H1 (cell line): ENCODE results near the gene SFT2D1. TPM values are rescaled to one million over a fixed set of nuclear protein-coding genes. Genes with fewer than 3 reads are reported as not detected.

ENCODE experiments used
- CTCF ChIA-PET: fragments of 300-600 bp; sonication (Branson Sonifier 250); formaldehyde crosslinking; loops from one replicate; lab custom pipeline; 2021; ENCODE audit not compliant: partially characterized antibody; lab: Charles Lee
- POLR2A ChIA-PET: fragments of 300-600 bp; sonication (Branson Sonifier 250); formaldehyde crosslinking; loops from one replicate; lab custom pipeline; 2021; ENCODE audit warnings: inconsistent platforms; ENCODE audit not compliant: partially characterized antibody; lab: Charles Lee
- DNase-seq, 2 experiments: peaks; one replicate each; pipeline versions ENCODE4 v3.0.0 to v3.0.0-alpha.2; 2010 to 2022; ENCODE audit warnings: low spot score in 2 of 2, low read depth in 1 of 2, mixed read lengths in 1 of 2
- FAIRE-seq: peaks from 2 replicates; lab custom pipeline; 2011; peaks lifted over from hg19 to GRCh38; lab: Jason Lieb, UNC
- H2AFZ ChIP-seq: 2 replicates; pipeline ENCODE4 v1.8.1; 2012; ENCODE audit warnings: low read length, inconsistent platforms
- H2AK5ac ChIP-seq: 2 replicates; pipeline ENCODE4 v1.6.1; 2013; ENCODE audit warnings: low read depth, low read length
- H2BK120ac ChIP-seq: replicated peaks from 2 replicates; pipeline ENCODE3; 2013; ENCODE audit warnings: low read depth, low read length, inconsistent platforms
- H2BK12ac ChIP-seq: 2 replicates; pipeline ENCODE4 v1.6.1; 2013; ENCODE audit warnings: low read depth, low read length
- H2BK15ac ChIP-seq: 2 replicates; pipeline ENCODE4 v1.6.1; 2013; ENCODE audit warnings: low read length
- H2BK20ac ChIP-seq: 2 replicates; pipeline ENCODE4 v1.6.1; 2013; ENCODE audit warnings: low read length
- H2BK5ac ChIP-seq: 2 replicates; pipeline ENCODE4 v1.6.1; 2013; ENCODE audit warnings: low read depth, low read length
- H3K14ac ChIP-seq: 2 replicates; pipeline ENCODE4 v1.6.1; 2013; ENCODE audit warnings: inconsistent platforms; ENCODE audit not compliant: insufficient read length
- H3K18ac ChIP-seq: 2 replicates; pipeline ENCODE4 v1.6.1; 2013; ENCODE audit warnings: low read length; ENCODE audit errors: extremely low read depth
- H3K23ac ChIP-seq: 2 replicates; pipeline ENCODE4 v1.6.1; 2013; ENCODE audit warnings: inconsistent platforms; ENCODE audit not compliant: insufficient read length
- H3K23me2 ChIP-seq: 2 replicates; pipeline ENCODE4 v1.6.1; 2013; ENCODE audit warnings: low read depth, low read length
- H3K27ac ChIP-seq: 2 replicates; pipeline ENCODE4 v1.6.1; 2011; ENCODE audit warnings: low read depth, low read length, inconsistent platforms
- H3K27me3 ChIP-seq, 4 experiments: replicated peaks in 1 of 4; 1 replicate in 1 of 4; 2 replicates in 3 of 4; pipeline versions ENCODE4 v1.6.1 to v1.8.1; 2011 to 2013; ENCODE audit warnings: low read length in 3 of 4, mild to moderate bottlenecking in 3 of 4, inconsistent platforms in 2 of 4, mixed read lengths in 2 of 4, moderate library complexity in 1 of 4; ENCODE audit not compliant: control insufficient read depth in 3 of 4, insufficient read depth in 3 of 4; ENCODE audit errors: extremely low read depth in 1 of 4
- H3K36me3 ChIP-seq, 4 experiments: 2 replicates each; pipeline versions ENCODE4 v1.6.1 to v1.8.1; 2011 to 2013; ENCODE audit warnings: mild to moderate bottlenecking in 4 of 4, low read length in 3 of 4, moderate library complexity in 2 of 4, control low read depth in 1 of 4, inconsistent platforms in 1 of 4; ENCODE audit not compliant: insufficient read depth in 4 of 4, control insufficient read depth in 2 of 4
- H3K4ac ChIP-seq: replicated peaks from 2 replicates; pipeline ENCODE3; 2013; ENCODE audit warnings: low read length, low read depth, mixed read lengths, inconsistent platforms; ENCODE audit not compliant: insufficient read length
- H3K4me1 ChIP-seq, 4 experiments: replicated peaks in 1 of 4; 1 replicate in 1 of 4; 2 replicates in 3 of 4; pipeline versions ENCODE4 v1.6.1 to v1.8.1; 2011 to 2013; ENCODE audit warnings: low read length in 3 of 4, inconsistent platforms in 2 of 4, mixed read lengths in 1 of 4; ENCODE audit not compliant: insufficient read depth in 4 of 4, control insufficient read depth in 3 of 4
- H3K4me2 ChIP-seq, 2 experiments: 2 replicates each; pipeline versions ENCODE4 v1.6.1 to v1.8.1; 2011 to 2013; ENCODE audit warnings: low read depth in 2 of 2, low read length in 2 of 2, control low read depth in 1 of 2, inconsistent platforms in 1 of 2, mild to moderate bottlenecking in 1 of 2; ENCODE audit not compliant: insufficient read depth in 1 of 2
- H3K4me3 ChIP-seq, 4 experiments: fragments of 200-600, 300-600 bp in 1 of 4; sonication (generic), shearing (Covaris generic), sonication (Bioruptor Twin) in 1 of 4; 2 replicates each; pipeline versions ENCODE4 v1.5.1 to v1.8.1; 2011 to 2016; ENCODE audit warnings: low read length in 4 of 4, low read depth in 3 of 4, control low read depth in 2 of 4, inconsistent platforms in 2 of 4, mild to moderate bottlenecking in 2 of 4, mixed read lengths in 1 of 4, moderate library complexity in 1 of 4; ENCODE audit not compliant: insufficient read depth in 2 of 4; ENCODE audit errors: extremely low read depth in 1 of 4
- H3K56ac ChIP-seq: replicated peaks from 2 replicates; pipeline ENCODE3; 2013; ENCODE audit warnings: low read depth, mild to moderate bottlenecking, mixed read lengths, low read length, inconsistent platforms; ENCODE audit not compliant: insufficient read length
- H3K79me1 ChIP-seq: 2 replicates; pipeline ENCODE4 v1.6.1; 2013; ENCODE audit warnings: low read depth, low read length, control low read depth
- H3K79me2 ChIP-seq, 2 experiments: 2 replicates each; pipeline versions ENCODE4 v1.6.1 to v1.8.1; 2012 to 2013; ENCODE audit warnings: low read length in 2 of 2, mild to moderate bottlenecking in 2 of 2, inconsistent platforms in 1 of 2; ENCODE audit not compliant: insufficient read depth in 2 of 2, control insufficient read depth in 1 of 2
- H3K9ac ChIP-seq, 4 experiments: replicated peaks in 1 of 4; 1 replicate in 1 of 4; 2 replicates in 3 of 4; pipeline versions ENCODE4 v1.6.1 to v1.8.1; 2011 to 2013; ENCODE audit warnings: low read depth in 3 of 4, low read length in 3 of 4, control low read depth in 2 of 4, mild to moderate bottlenecking in 2 of 4, moderate library complexity in 2 of 4, inconsistent platforms in 1 of 4; ENCODE audit errors: extremely low read depth in 1 of 4
- H3K9me3 ChIP-seq, 2 experiments: 2 replicates each; pipeline versions ENCODE4 v1.6.1 to v1.8.1; 2012 to 2013; ENCODE audit warnings: mild to moderate bottlenecking in 2 of 2, moderate library complexity in 2 of 2, control low read depth in 1 of 2, inconsistent platforms in 1 of 2, low read depth in 1 of 2, low read length in 1 of 2, mixed read lengths in 1 of 2; ENCODE audit not compliant: insufficient read depth in 2 of 2
- H4K20me1 ChIP-seq, 2 experiments: replicated peaks in 1 of 2; 2 replicates each; pipeline versions ENCODE3 to v1.8.1; 2011 to 2013; ENCODE audit warnings: inconsistent platforms in 2 of 2, low read length in 2 of 2, mild to moderate bottlenecking in 1 of 2; ENCODE audit not compliant: insufficient read depth in 2 of 2, control insufficient read depth in 1 of 2
- H4K5ac ChIP-seq: 2 replicates; pipeline ENCODE4 v1.6.1; 2013; ENCODE audit warnings: low read length, low read depth, mixed read lengths, inconsistent platforms; ENCODE audit not compliant: insufficient read length
- H4K8ac ChIP-seq: 2 replicates; pipeline ENCODE4 v1.8.0; 2013; ENCODE audit warnings: mild to moderate bottlenecking, moderate library complexity, low read length, inconsistent platforms; ENCODE audit not compliant: insufficient read depth; ENCODE audit errors: extremely low read depth
- H4K91ac ChIP-seq: replicated peaks from 2 replicates; pipeline ENCODE3; 2013; ENCODE audit warnings: low read length, mixed read lengths, inconsistent platforms; ENCODE audit not compliant: insufficient read length
- ASH2L ChIP-seq: fragments of 200-600, 300-600 bp; sonication (generic); IDR thresholded peaks from one replicate; pipeline ENCODE4 v1.7.1; 2017; ENCODE audit warnings: low read length
- FOSL1 ChIP-seq: IDR thresholded peaks from 2 replicates; pipeline ENCODE4 v1.6.1; 2011; ENCODE audit warnings: mild to moderate bottlenecking, low read depth, low read length, moderate library complexity; ENCODE audit not compliant: insufficient read depth
- GABPA ChIP-seq: IDR thresholded peaks from 2 replicates; pipeline ENCODE4 v1.6.1; 2011; ENCODE audit warnings: mild to moderate bottlenecking, low read length, moderate library complexity, borderline replicate concordance; ENCODE audit not compliant: insufficient read depth
- PHF8 ChIP-seq: fragments of 200-600 bp; sonication (generic); conservative IDR thresholded peaks from 2 replicates; pipeline ENCODE4 v1.7.1; 2012; ENCODE audit warnings: low read depth, mild to moderate bottlenecking, inconsistent platforms, low read length, moderate library complexity
- SP2 ChIP-seq: IDR thresholded peaks from 2 replicates; pipeline ENCODE4 v1.6.1; 2012; ENCODE audit warnings: mild to moderate bottlenecking, low read length, inconsistent platforms
- WGBS, 2 experiments: shearing (Covaris generic) in 1 of 2; methylation state at CpG; one replicate each; pipeline versions ENCODE4 v1.1.6 to v1.1.7; 2013 to 2015; ENCODE audit warnings: low lambda C conversion rate in 2 of 2, mixed read lengths in 2 of 2, inconsistent platforms in 1 of 2, low coverage in 1 of 2, missing lambda C conversion rate in 1 of 2; ENCODE audit not compliant: insufficient replicate concordance in 2 of 2, insufficient coverage in 1 of 2, insufficient read length in 1 of 2; ENCODE audit errors: extremely low coverage in 1 of 2, missing lambda C conversion rate in 1 of 2; 5-methylcytosine and 5-hydroxymethylcytosine counted together
- polyA plus RNA-seq, 7 experiments: library from polyadenylated mRNA; depleted of rRNA in 3 of 7; stranded (reverse) in 5 of 7; unstranded in 2 of 7; fragments of >200 nt in 5 of 7; fragments of 200-250 nt in 2 of 7; gene quantifications; 1 replicate in 5 of 7; 2 replicates in 1 of 7; 4 replicates in 1 of 7; pipeline versions ENCODE4 v1.2.1 to v1.2.3, GENCODE V29; 2011 to 2013; ENCODE audit warnings: missing spikeins in 2 of 7, mixed read lengths in 2 of 7
- total RNA-seq: library from RNA; stranded (reverse); fragmentation: NEBNext Ultra II Directional; extraction: Animal tissue kit (Norgen Biotek cat#: 25700); gene quantifications from 2 replicates; pipeline ENCODE4 v1.2.1, GENCODE V29; 2021

SFT2D1 gene
- total and polyA plus RNA-seq, 2 of the 8 experiments (the other 6 are each of a cell fraction or from before 2014, with no cell fraction given), result 52.3 to 76.1 TPM

DNA sequence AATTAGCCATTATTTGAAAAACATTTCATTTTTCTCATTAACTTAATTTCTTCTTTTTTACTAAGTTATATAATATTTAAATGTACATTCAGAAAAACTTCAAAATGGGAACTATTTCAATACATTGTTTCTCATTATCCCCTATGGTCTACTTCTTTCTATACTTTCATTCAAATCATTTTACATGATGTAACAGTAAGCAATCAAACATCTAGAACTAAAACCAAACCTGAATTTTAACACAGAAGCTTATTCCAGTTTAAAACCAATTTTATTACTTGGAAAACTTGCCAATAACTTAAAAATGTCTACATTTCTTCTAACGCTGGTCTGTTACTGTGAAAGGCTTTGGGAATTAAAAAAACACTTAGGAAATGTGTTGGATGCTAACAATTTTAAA is 29.5 kb downstream of the SFT2D1 start:
- peaks cover 14 to 27% (median 27%) of the 10 kb centered on the region in 4 experiments for H3K27me3 ChIP-seq
- CTCF ChIA-PET, result interaction anchor here (0.6 to 8.2 kb wide), 33 partner anchors 9 to 1237 kb away, joined by 3 to 120 read pairs (median 5); no protein-coding TSS in a partner anchor
- H4K91ac ChIP-seq, result no peak overlapping the region
- TF ChIP-seq GABPA (no peak), ASH2L (no peak), SP2 (no peak), FOSL1 (no peak), PHF8 (no peak)

More for the DNA sequence above, 29.5 kb downstream of the SFT2D1 start:
- H2AFZ ChIP-seq, result no peak overlapping the region
- H4K20me1 ChIP-seq, result peaks cover 0 to 3% of the 10 kb centered on the region in 2 experiments
- no peak overlapping the region for H3K56ac ChIP-seq
- H3K4me2 ChIP-seq, result no peak overlapping the region
- H3K23ac ChIP-seq, result no peak overlapping the region
- no peak overlapping the region for H4K8ac ChIP-seq
- no peak overlapping the region for H2BK15ac ChIP-seq
- no peak overlapping the region for H2AK5ac ChIP-seq
- no peak overlapping the region for H2BK20ac ChIP-seq
- no peak overlapping the region for H2BK12ac ChIP-seq
- H3K4ac ChIP-seq, result no peak overlapping the region
- peaks cover 0 to 5% (median 2%) of the 10 kb centered on the region in 4 experiments; a peak in 2 of 7 replicates for H3K4me1 ChIP-seq
- no peaks in the 10 kb centered on the region for H3K36me3 ChIP-seq
- H3K27ac ChIP-seq, result no peak overlapping the region
- no peak overlapping the region for H2BK5ac ChIP-seq
- H3K79me1 ChIP-seq, result no peaks in the 10 kb centered on the region
- no peak overlapping the region for H2BK120ac ChIP-seq
- H3K9me3 ChIP-seq, result no peaks in the 10 kb centered on the region
- POLR2A ChIA-PET, result interaction anchor here (0.6 to 0.7 kb wide), 2 partner anchors 10 to 71 kb away, joined by 3 read pairs; no protein-coding TSS in a partner anchor
- no peak overlapping the region for H3K18ac ChIP-seq
- H3K4me3 ChIP-seq, result no peak overlapping the region
- H3K14ac ChIP-seq, result no peak overlapping the region
- DNase-seq (no peak), FAIRE-seq (no peak)
- 88% methylated on average over 1 of the region's 1 CpG; no CpG with 5 or more reads in 1 of the 2 experiments for WGBS, 2 experiments
- no peak overlapping the region for H3K9ac ChIP-seq
- peaks cover 5% of the 10 kb centered on the region; the same call in 1 of the 2 replicates for H3K23me2 ChIP-seq
- H4K5ac ChIP-seq, result no peak overlapping the region
- H3K79me2 ChIP-seq, result no peaks in the 10 kb centered on the region
